Colonic mucosa (tissue), 4 donors: Measurements from ENCODE around the gene SLC35D2. TPM values are rescaled to one million over a fixed set of nuclear protein-coding genes. Genes with fewer than 3 reads are reported as not detected.

Source experiments
- DNase-seq: peaks from one replicate; pipeline ENCODE4 v3.0.0-alpha.2; 2020
- H3K27ac ChIP-seq: fragments of 200-600 bp; one replicate; pipeline ENCODE4 v1.8.0; 2021
- H3K27me3 ChIP-seq: fragments of 200-600 bp; one replicate; pipeline ENCODE4 v1.8.0; 2021
- H3K36me3 ChIP-seq: fragments of 200-600 bp; one replicate; pipeline ENCODE4 v1.8.0; 2021
- H3K4me1 ChIP-seq: fragments of 200-600 bp; one replicate; pipeline ENCODE4 v1.8.0; 2021; ENCODE audit warnings: mild to moderate bottlenecking
- H3K4me3 ChIP-seq: fragments of 200-600 bp; one replicate; pipeline ENCODE4 v1.8.0; 2021
- H3K9ac ChIP-seq, 2 donors: one replicate each; pipeline ENCODE4 v1.7.0; 2013; ENCODE audit warnings: control low read depth in 2 of 2, low read depth in 2 of 2, low read length in 2 of 2
- H3K9me3 ChIP-seq: fragments of 200-600 bp; one replicate; pipeline ENCODE4 v1.8.0; 2021
- intact Hi-C: fragments of 100-400 bp; cut with DNase I; formaldehyde crosslinking; loops from one replicate; pipeline ENCODE4 v1.14.1; 2022
- total RNA-seq, 2 donors: library from RNA; stranded (reverse); fragmentation: NEBNext Ultra II Directional in 1 of 2; extraction: Animal tissue kit (Norgen Biotek cat#: 25700) in 1 of 2; gene quantifications; one replicate each; pipeline ENCODE4 v1.2.1, GENCODE V29; 2021
- TF ChIP-seq, protein P1 (sequence below): fragments of 200-600 bp; IDR thresholded peaks from one replicate; pipeline ENCODE4 v1.8.0; 2022; ENCODE audit warnings: antibody characterized with exemption, mild to moderate bottlenecking
- donor health status: healthy.
- donor health status: DM: no; HTN: no; CAD: no.
- donor health status: DM: no; HTN: no; CAD: no.

The SLC35D2 gene
- total RNA-seq, 2 donors from 2014 or later = 57.8 to 95.0 TPM

GRCh38 chr9:96417661-96418082 is 34.2 kb upstream of the SLC35D2 start:
- Histone ChIP-seq H3K27me3 (no peaks in the 10 kb centered on the region), H3K9me3 (no peaks in the 10 kb centered on the region), H3K4me3 (peak overlapping the region; percentile 53), H3K4me1 (peaks cover 14% of the 10 kb centered on the region), H3K9ac (peak overlapping the region; percentile 77 to 78), H3K36me3 (no peaks in the 10 kb centered on the region), H3K27ac (peak overlapping the region; percentile 100)
- peak; percentile 28 for DNase-seq
- intact Hi-C loops = no loop called here
- TF ChIP-seq, protein P1, sequence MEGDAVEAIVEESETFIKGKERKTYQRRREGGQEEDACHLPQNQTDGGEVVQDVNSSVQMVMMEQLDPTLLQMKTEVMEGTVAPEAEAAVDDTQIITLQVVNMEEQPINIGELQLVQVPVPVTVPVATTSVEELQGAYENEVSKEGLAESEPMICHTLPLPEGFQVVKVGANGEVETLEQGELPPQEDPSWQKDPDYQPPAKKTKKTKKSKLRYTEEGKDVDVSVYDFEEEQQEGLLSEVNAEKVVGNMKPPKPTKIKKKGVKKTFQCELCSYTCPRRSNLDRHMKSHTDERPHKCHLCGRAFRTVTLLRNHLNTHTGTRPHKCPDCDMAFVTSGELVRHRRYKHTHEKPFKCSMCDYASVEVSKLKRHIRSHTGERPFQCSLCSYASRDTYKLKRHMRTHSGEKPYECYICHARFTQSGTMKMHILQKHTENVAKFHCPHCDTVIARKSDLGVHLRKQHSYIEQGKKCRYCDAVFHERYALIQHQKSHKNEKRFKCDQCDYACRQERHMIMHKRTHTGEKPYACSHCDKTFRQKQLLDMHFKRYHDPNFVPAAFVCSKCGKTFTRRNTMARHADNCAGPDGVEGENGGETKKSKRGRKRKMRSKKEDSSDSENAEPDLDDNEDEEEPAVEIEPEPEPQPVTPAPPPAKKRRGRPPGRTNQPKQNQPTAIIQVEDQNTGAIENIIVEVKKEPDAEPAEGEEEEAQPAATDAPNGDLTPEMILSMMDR = no peak

GRCh38 chr9:96417051-96417586 is 33.6 kb upstream of the SLC35D2 start:
- TF ChIP-seq, protein P1 = no peak
- peak; percentile 95 for DNase-seq
- H3K27me3 ChIP-seq = no peaks in the 10 kb centered on the region
- H3K27ac ChIP-seq = peak overlapping the region; percentile 100
- no peaks in the 10 kb centered on the region for H3K36me3 ChIP-seq
- H3K4me1 ChIP-seq = peaks cover 14% of the 10 kb centered on the region
- peak overlapping the region; percentile 69 to 97 for H3K9ac ChIP-seq
- intact Hi-C loops = no loop called here
- H3K4me3 ChIP-seq = peak overlapping the region; percentile 53
- H3K9me3 ChIP-seq = no peaks in the 10 kb centered on the region

- Histone ChIP-seq H3K4me3 (no peak overlapping the region), H3K4me1 (peaks cover 12% of the 10 kb centered on the region), H3K36me3 (no peaks in the 10 kb centered on the region), H3K27me3 (no peaks in the 10 kb centered on the region), H3K27ac (peak overlapping the region; percentile 64), H3K9me3 (no peaks in the 10 kb centered on the region), H3K9ac (peak overlapping the region in 1 of 2 donors; percentile 32)
- intact Hi-C loops = no loop called here
- no peak for DNase-seq
- TF ChIP-seq, protein P1 = no peak
Measured at GRCh38 chr9:96413302-96414221, 30.1 kb upstream of the SLC35D2 start.

DNA sequence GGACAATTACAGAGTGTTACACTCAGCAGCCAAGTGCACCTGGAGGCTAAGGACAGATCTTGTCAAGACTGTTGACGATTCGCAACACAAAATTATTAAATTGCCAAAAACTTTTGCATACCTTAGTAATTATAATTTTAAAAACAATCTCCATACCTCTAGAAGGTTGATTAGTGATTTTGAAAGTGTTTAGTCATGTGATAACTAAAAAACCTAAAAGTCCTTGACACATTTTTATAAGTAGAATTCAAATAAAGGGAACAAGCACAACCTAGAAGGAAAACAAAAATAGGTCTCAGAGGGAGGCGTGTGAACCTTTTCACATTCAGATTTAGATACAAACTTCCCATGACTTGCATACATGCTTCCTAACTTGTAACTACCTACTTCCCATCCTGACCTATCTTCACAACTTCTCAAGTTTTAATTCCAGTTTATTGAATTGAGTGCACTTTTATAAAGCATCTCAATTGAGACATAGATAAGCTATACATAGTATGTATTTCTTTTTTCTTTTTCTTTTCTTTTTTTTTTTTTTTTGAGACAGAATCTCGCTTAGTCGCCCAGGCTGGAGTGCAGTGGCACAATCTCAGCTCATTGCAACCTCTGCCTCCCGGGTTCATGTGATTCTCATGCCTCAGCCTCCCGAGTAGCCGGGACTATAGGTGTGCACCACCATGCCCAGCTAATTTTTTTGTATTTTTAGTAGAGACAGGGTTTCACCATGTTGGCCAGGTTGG is 28.8 kb upstream of the SLC35D2 start:
- DNase-seq = no peak
- H3K27me3 ChIP-seq = no peaks in the 10 kb centered on the region
- TF ChIP-seq, protein P1 = no peak
- no peak overlapping the region for H3K4me3 ChIP-seq
- H3K27ac ChIP-seq = no peak overlapping the region
- no peaks in the 10 kb centered on the region for H3K36me3 ChIP-seq
- H3K9me3 ChIP-seq = no peaks in the 10 kb centered on the region
- peaks cover 12% of the 10 kb centered on the region for H3K4me1 ChIP-seq
- intact Hi-C loops = no loop called here
- no peak overlapping the region for H3K9ac ChIP-seq

- DNase-seq = no peak
- peaks cover 6% of the 10 kb centered on the region for H3K4me1 ChIP-seq
- no peaks in the 10 kb centered on the region for H3K9me3 ChIP-seq
- no peaks in the 10 kb centered on the region for H3K27me3 ChIP-seq
- no peak overlapping the region for H3K4me3 ChIP-seq
- H3K36me3 ChIP-seq = no peaks in the 10 kb centered on the region
- intact Hi-C loops = no loop called here
- TF ChIP-seq, protein P1 = no peak
- no peak overlapping the region for H3K9ac ChIP-seq
- H3K27ac ChIP-seq = no peak overlapping the region
Measured at GRCh38 chr9:96411129-96411838, 27.8 kb upstream of the SLC35D2 start.
